Esophagus (tissue), 2 donors: ENCODE results near the gene TGFBRAP1. TPM values are rescaled to one million over a fixed set of nuclear protein-coding genes. Genes with fewer than 3 reads are reported as not detected.
A peak's percentile ranks its signal among the peaks of the same experiment; 100 is the strongest.

Experiments
- H3K27ac ChIP-seq, 2 donors: one replicate each; pipeline ENCODE4 v1.5.1; 2013; ENCODE audit warnings: low read depth in 2 of 2, mild to moderate bottlenecking in 2 of 2, inconsistent platforms in 1 of 2, low read length in 1 of 2, moderate library complexity in 1 of 2
- H3K27me3 ChIP-seq, 2 donors: one replicate each; pipeline ENCODE4 v1.6.1; 2013; ENCODE audit warnings: low read length in 2 of 2, control low read depth in 1 of 2, mild to moderate bottlenecking in 1 of 2; ENCODE audit not compliant: insufficient read depth in 2 of 2, control insufficient read depth in 1 of 2
- H3K36me3 ChIP-seq, 2 donors: one replicate each; pipeline ENCODE4 v1.6.1; 2013; ENCODE audit warnings: low read length in 1 of 2; ENCODE audit not compliant: control insufficient read depth in 2 of 2, insufficient read depth in 2 of 2
- H3K4me1 ChIP-seq, 2 donors: one replicate each; pipeline ENCODE4 v1.6.1; 2013; ENCODE audit warnings: low read length in 1 of 2; ENCODE audit not compliant: control insufficient read depth in 2 of 2, insufficient read depth in 2 of 2
- H3K4me3 ChIP-seq, 2 donors: one replicate each; pipeline ENCODE4 v1.5.1; 2013; ENCODE audit warnings: low read length in 2 of 2, mild to moderate bottlenecking in 2 of 2, low read depth in 1 of 2, moderate library complexity in 1 of 2
- H3K9me3 ChIP-seq, 2 donors: one replicate each; pipeline ENCODE4 v1.6.1; 2013; ENCODE audit warnings: mild to moderate bottlenecking in 2 of 2, low read depth in 1 of 2, low read length in 1 of 2, moderate library complexity in 1 of 2; ENCODE audit not compliant: control insufficient read depth in 2 of 2, insufficient read depth in 1 of 2
- WGBS, 2 donors: extraction: QIAGEN DNeasy Blood & Tissue Kit; methylation state at CpG; one replicate each; pipeline ENCODE4 v1.1.7; 2013; 5-methylcytosine and 5-hydroxymethylcytosine counted together
- polyA plus RNA-seq, 2 donors: library from polyadenylated mRNA; stranded (reverse); fragments of 200-250 nt; gene quantifications; one replicate each; pipeline ENCODE4 v1.2.3, GENCODE V29; 2013
- donor health status: healthy with polysubstance abuse.
- donor health status: Bipolar disorder and iron deficiency.

The TGFBRAP1 gene
- 1 to 10 TPM; 2.3 to 5.3 TPM for polyA plus RNA-seq

GRCh38 chr2:105329561-105330495 is at the start of gene TGFBRAP1:
TGFBRAP1 (minus strand) TSS chr2:105329735; CDS start chr2:105308301, 21,434 bp downstream.
- no peaks in the 10 kb centered on the region for H3K36me3 ChIP-seq
- H3K4me3 ChIP-seq = peak within 1 kb of the TSS; percentile 59 to 80
- H3K27ac ChIP-seq = peak within 1 kb of the TSS; percentile 87 to 88
- no peaks in the 10 kb centered on the region for H3K9me3 ChIP-seq
- WGBS, 2 donors = 2% methylated on average over 64 to 101 of the region's 101 CpGs
- no peaks in the 10 kb centered on the region for H3K27me3 ChIP-seq
- peaks cover 0 to 8% of the 10 kb centered on the region in 2 donors for H3K4me1 ChIP-seq

- 72% methylated on average over 4 of the region's 4 CpGs for WGBS, 2 donors
- Histone ChIP-seq H3K27me3 (no peaks in the 10 kb centered on the region), H3K27ac (no peak overlapping the region), H3K4me1 (peaks cover 5 to 18% of the 10 kb centered on the region in 2 donors), H3K36me3 (peaks cover 0 to 2% of the 10 kb centered on the region in 2 donors), H3K9me3 (no peaks in the 10 kb centered on the region), H3K4me3 (no peak overlapping the region)
Observed at GRCh38 chr2:105378921-105379383, 49.4 kb upstream of the TGFBRAP1 start.

- WGBS, 2 donors = 61 to 66% methylated on average over 12 of the region's 12 CpGs
- H3K4me3 ChIP-seq = no peak overlapping the region
- peaks cover 9 to 23% of the 10 kb centered on the region in 2 donors for H3K4me1 ChIP-seq
- peaks cover 0 to 5% of the 10 kb centered on the region in 2 donors for H3K36me3 ChIP-seq
- H3K9me3 ChIP-seq = no peaks in the 10 kb centered on the region
- H3K27me3 ChIP-seq = no peaks in the 10 kb centered on the region
- peak overlapping the region; percentile 22 to 43 for H3K27ac ChIP-seq
Observed at GRCh38 chr2:105378276-105378840, 48.8 kb upstream of the TGFBRAP1 start.

GRCh38 chr2:105377871-105378270 is 48.3 kb upstream of the TGFBRAP1 start:
- Histone ChIP-seq H3K27me3 (no peaks in the 10 kb centered on the region), H3K4me1 (peaks cover 9 to 26% of the 10 kb centered on the region in 2 donors), H3K4me3 (no peak overlapping the region), H3K27ac (peak overlapping the region in 1 of 2 donors; percentile 40), H3K9me3 (no peaks in the 10 kb centered on the region), H3K36me3 (peaks cover 0 to 6% of the 10 kb centered on the region in 2 donors)
- 66 to 74% methylated on average over 3 of the region's 3 CpGs for WGBS, 2 donors

- Histone ChIP-seq H3K36me3 (peaks cover 0 to 6% of the 10 kb centered on the region in 2 donors), H3K4me1 (peaks cover 9 to 26% of the 10 kb centered on the region in 2 donors)
Observed at GRCh38 chr2:105376789-105377240, 47.3 kb upstream of the TGFBRAP1 start.

GRCh38 chr2:105376010-105376409 is 46.5 kb upstream of the TGFBRAP1 start:
- peaks cover 9 to 23% of the 10 kb centered on the region in 2 donors for H3K4me1 ChIP-seq
- peaks cover 0 to 6% of the 10 kb centered on the region in 2 donors for H3K36me3 ChIP-seq
- H3K4me3 ChIP-seq = no peak overlapping the region
- WGBS, 2 donors = 43 to 56% methylated on average over 11 of the region's 11 CpGs
- no peaks in the 10 kb centered on the region for H3K27me3 ChIP-seq
- peak overlapping the region; percentile 76 to 91 for H3K27ac ChIP-seq
- no peaks in the 10 kb centered on the region for H3K9me3 ChIP-seq

More at GRCh38 chr2:105376789-105377240, 47.3 kb upstream of the TGFBRAP1 start:
- WGBS, 2 donors = 51 to 60% methylated on average over 5 of the region's 5 CpGs
- Histone ChIP-seq H3K9me3 (no peaks in the 10 kb centered on the region), H3K27ac (peak overlapping the region in 1 of 2 donors; percentile 45), H3K27me3 (no peaks in the 10 kb centered on the region), H3K4me3 (no peak overlapping the region)

GRCh38 chr2:105375001-105375561 is 45.5 kb upstream of the TGFBRAP1 start:
- Histone ChIP-seq H3K27ac (peak overlapping the region; percentile 81 to 91), H3K4me1 (peaks cover 9 to 20% of the 10 kb centered on the region in 2 donors), H3K4me3 (no peak overlapping the region), H3K36me3 (peaks cover 0 to 6% of the 10 kb centered on the region in 2 donors), H3K27me3 (no peaks in the 10 kb centered on the region), H3K9me3 (no peaks in the 10 kb centered on the region)
- WGBS, 2 donors = 55 to 57% methylated on average over 15 of the region's 15 CpGs

- no peaks in the 10 kb centered on the region for H3K9me3 ChIP-seq
- no peaks in the 10 kb centered on the region for H3K27me3 ChIP-seq
- H3K36me3 ChIP-seq = peaks cover 0 to 6% of the 10 kb centered on the region in 2 donors
- peak overlapping the region; percentile 87 to 91 for H3K27ac ChIP-seq
- no peak overlapping the region for H3K4me3 ChIP-seq
- peaks cover 6 to 17% of the 10 kb centered on the region in 2 donors for H3K4me1 ChIP-seq
- 44 to 55% methylated on average over 9 of the region's 9 CpGs for WGBS, 2 donors
Observed at GRCh38 chr2:105373895-105374401, 44.4 kb upstream of the TGFBRAP1 start.

- Histone ChIP-seq H3K27ac (peak overlapping the region; percentile 87 to 91), H3K9me3 (no peaks in the 10 kb centered on the region), H3K27me3 (no peaks in the 10 kb centered on the region), H3K4me3 (no peak overlapping the region), H3K4me1 (peaks cover 6 to 17% of the 10 kb centered on the region in 2 donors), H3K36me3 (peaks cover 0 to 6% of the 10 kb centered on the region in 2 donors)
- 34 to 37% methylated on average over 9 of the region's 9 CpGs for WGBS, 2 donors
Observed at GRCh38 chr2:105373344-105373781, 43.8 kb upstream of the TGFBRAP1 start.
